Loucy (cell line): ENCODE results near the gene GAS7.

Source experiments
- H2AFZ ChIP-seq: fragments of 200-600 bp; sonication (generic); 2 replicates; pipeline ENCODE4 v1.6.0; 2016; ENCODE audit warnings: antibody characterized with exemption, mild to moderate bottlenecking, low read length, moderate library complexity
- H3F3A ChIP-seq: fragments of 200-600 bp; 2 replicates; pipeline ENCODE4 v1.6.0; 2016; ENCODE audit warnings: antibody characterized with exemption, low read depth, mild to moderate bottlenecking
- H3K27me3 ChIP-seq: fragments of 200-600 bp; sonication (generic); 2 replicates; pipeline ENCODE4 v1.6.1; 2014; ENCODE audit warnings: low read length, mild to moderate bottlenecking; ENCODE audit not compliant: insufficient read depth, poor library complexity, severe bottlenecking
- H3K36me3 ChIP-seq: fragments of 200-600 bp; sonication (generic); 2 replicates; pipeline ENCODE4 v1.6.1; 2016; ENCODE audit warnings: low read length; ENCODE audit not compliant: insufficient read depth
- H3K4me1 ChIP-seq: fragments of 200-600 bp; sonication (generic); 2 replicates; pipeline ENCODE4 v1.5.1; 2014; ENCODE audit warnings: low read length, mild to moderate bottlenecking; ENCODE audit not compliant: insufficient read depth, poor library complexity, severe bottlenecking
- H3K4me2 ChIP-seq: fragments of 200-600 bp; sonication (generic); 2 replicates; pipeline ENCODE4 v1.6.0; 2014; ENCODE audit warnings: antibody characterized with exemption, low read length, low read depth, mild to moderate bottlenecking; ENCODE audit not compliant: poor library complexity, severe bottlenecking
- H3K4me3 ChIP-seq: fragments of 200-600 bp; sonication (generic); 2 replicates; pipeline ENCODE4 v1.5.1; 2014; ENCODE audit warnings: low read length, mild to moderate bottlenecking, mixed read lengths; ENCODE audit not compliant: poor library complexity, severe bottlenecking
- H3K79me2 ChIP-seq: fragments of 200-600 bp; sonication (generic); 2 replicates; pipeline ENCODE4 v1.6.1; 2014; ENCODE audit warnings: low read length; ENCODE audit not compliant: insufficient read depth
- H3K9ac ChIP-seq: fragments of 200-600 bp; sonication (generic); 2 replicates; pipeline ENCODE4 v1.6.0; 2014; ENCODE audit warnings: mild to moderate bottlenecking, low read depth, low read length, moderate library complexity; ENCODE audit not compliant: poor library complexity, severe bottlenecking
- H3K9me2 ChIP-seq: fragments of 200-600 bp; sonication (generic); replicated peaks from 2 replicates; pipeline ENCODE4 v1.6.1; 2016; ENCODE audit warnings: low read depth, low read length, mixed read lengths
- H3K9me3 ChIP-seq: fragments of 200-600 bp; sonication (generic); 2 replicates; pipeline ENCODE4 v1.6.1; 2014; ENCODE audit warnings: mild to moderate bottlenecking, antibody characterized with exemption, low read length, low read depth; ENCODE audit not compliant: insufficient read depth
- H4K20me1 ChIP-seq: fragments of 200-600 bp; sonication (generic); 2 replicates; pipeline ENCODE4 v1.6.0; 2014; ENCODE audit warnings: antibody characterized with exemption, low read length, mild to moderate bottlenecking; ENCODE audit not compliant: insufficient read depth, poor library complexity, severe bottlenecking
- CTCF ChIP-seq: fragments of 200-600 bp; sonication (generic); conservative IDR thresholded peaks from 2 replicates; pipeline ENCODE4 v1.5.1; 2014; ENCODE audit warnings: mild to moderate bottlenecking, antibody characterized with exemption, low read length
- EZH2phosphoT487 ChIP-seq: fragments of 200-600 bp; IDR thresholded peaks from 2 replicates; pipeline ENCODE4 v1.6.1; 2018; ENCODE audit warnings: antibody characterized with exemption, mild to moderate bottlenecking, moderate library complexity, borderline replicate concordance

The GAS7 gene

GRCh38 chr17:9953492-9953891 is 244.9 kb downstream of the GAS7 start:
- Histone ChIP-seq H4K20me1 (peaks cover 4% of the 10 kb centered on the region), H3K9ac (no peak overlapping the region), H2AFZ (no peak overlapping the region), H3K4me3 (no peak overlapping the region), H3F3A (no peaks in the 10 kb centered on the region), H3K27me3 (no peaks in the 10 kb centered on the region), H3K9me2 (no peaks in the 10 kb centered on the region), H3K4me2 (no peak overlapping the region), H3K79me2 (no peaks in the 10 kb centered on the region), H3K9me3 (no peaks in the 10 kb centered on the region), H3K4me1 (no peaks in the 10 kb centered on the region), H3K36me3 (peaks cover 12% of the 10 kb centered on the region; the same call in 1 of the 2 replicates)
- TF ChIP-seq CTCF (no peak), EZH2phosphoT487 (no peak)

DNA sequence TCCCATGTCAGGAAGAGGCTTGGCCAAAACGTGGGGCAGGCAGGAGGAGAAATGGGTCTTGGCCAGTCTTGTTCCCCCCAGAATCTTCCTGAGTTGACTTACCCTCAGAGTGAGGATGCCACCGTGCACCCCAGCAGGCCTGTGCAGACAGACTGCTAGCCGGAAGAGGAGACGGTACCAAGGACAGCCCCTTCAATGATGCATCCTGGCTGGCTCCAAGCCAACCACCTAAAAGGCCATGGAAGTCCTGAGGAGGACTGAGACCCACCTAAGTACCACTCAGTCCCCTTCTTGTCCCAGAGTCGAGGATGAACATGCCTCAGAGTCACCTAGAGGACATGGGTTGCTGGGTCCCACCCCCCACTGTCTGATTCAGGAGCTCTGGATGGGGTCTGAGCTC is 246.6 kb downstream of the GAS7 start:
- peaks cover 4% of the 10 kb centered on the region for H4K20me1 ChIP-seq

DNA sequence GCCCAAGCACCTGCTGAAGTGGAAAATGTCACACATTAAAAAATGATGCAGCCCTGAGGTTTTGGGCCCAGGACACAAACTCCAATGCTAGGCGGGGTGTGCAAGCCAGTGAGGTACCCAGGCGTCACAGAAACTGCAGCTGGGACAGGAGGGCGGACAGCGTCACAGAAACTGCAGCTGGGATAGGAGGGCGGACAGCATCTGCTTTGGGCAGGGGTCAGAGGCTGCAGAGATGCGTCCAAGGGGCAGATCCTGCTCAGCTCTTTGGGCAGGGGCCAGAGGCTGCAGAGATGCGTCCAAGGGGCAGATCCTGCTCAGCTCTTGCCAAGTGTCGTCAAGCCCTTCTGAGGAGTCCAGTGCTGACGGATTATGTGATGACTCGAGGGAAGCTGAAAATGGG is 249.5 kb downstream of the GAS7 start:
- Histone ChIP-seq H3K4me1 (no peaks in the 10 kb centered on the region), H3F3A (no peaks in the 10 kb centered on the region), H3K79me2 (no peaks in the 10 kb centered on the region), H3K9ac (no peak overlapping the region), H3K27me3 (no peaks in the 10 kb centered on the region), H4K20me1 (no peaks in the 10 kb centered on the region), H3K4me3 (no peak overlapping the region), H3K9me2 (no peaks in the 10 kb centered on the region), H2AFZ (no peak overlapping the region), H3K4me2 (no peak overlapping the region), H3K9me3 (no peaks in the 10 kb centered on the region), H3K36me3 (peaks cover 31% of the 10 kb centered on the region; the same call in 1 of the 2 replicates)
- TF ChIP-seq EZH2phosphoT487: no peak
- TF ChIP-seq CTCF: no peak

More for the DNA sequence above, 246.6 kb downstream of the GAS7 start:
- H3K4me2 ChIP-seq: no peak overlapping the region
- H3K27me3 ChIP-seq: no peaks in the 10 kb centered on the region
- no peaks in the 10 kb centered on the region for H3K9me2 ChIP-seq
- no peaks in the 10 kb centered on the region for H3F3A ChIP-seq
- TF ChIP-seq EZH2phosphoT487 (no peak), CTCF (no peak)
- H3K9me3 ChIP-seq: no peaks in the 10 kb centered on the region
- H3K79me2 ChIP-seq: no peaks in the 10 kb centered on the region
- H3K36me3 ChIP-seq: peaks cover 4% of the 10 kb centered on the region; the same call in 1 of the 2 replicates
- H3K9ac ChIP-seq: no peak overlapping the region
- H2AFZ ChIP-seq: no peak overlapping the region
- no peaks in the 10 kb centered on the region for H3K4me1 ChIP-seq
- H3K4me3 ChIP-seq: no peak overlapping the region
